ENCODE measurements around the gene MLLT1. TPM values are rescaled to one million over a fixed set of nuclear protein-coding genes. Genes with fewer than 3 reads are reported as not detected.

Gene MLLT1
- total RNA-seq, 4 donors from 2014 or later = 16.9 to 25.8 (median 24.3) TPM

DNA sequence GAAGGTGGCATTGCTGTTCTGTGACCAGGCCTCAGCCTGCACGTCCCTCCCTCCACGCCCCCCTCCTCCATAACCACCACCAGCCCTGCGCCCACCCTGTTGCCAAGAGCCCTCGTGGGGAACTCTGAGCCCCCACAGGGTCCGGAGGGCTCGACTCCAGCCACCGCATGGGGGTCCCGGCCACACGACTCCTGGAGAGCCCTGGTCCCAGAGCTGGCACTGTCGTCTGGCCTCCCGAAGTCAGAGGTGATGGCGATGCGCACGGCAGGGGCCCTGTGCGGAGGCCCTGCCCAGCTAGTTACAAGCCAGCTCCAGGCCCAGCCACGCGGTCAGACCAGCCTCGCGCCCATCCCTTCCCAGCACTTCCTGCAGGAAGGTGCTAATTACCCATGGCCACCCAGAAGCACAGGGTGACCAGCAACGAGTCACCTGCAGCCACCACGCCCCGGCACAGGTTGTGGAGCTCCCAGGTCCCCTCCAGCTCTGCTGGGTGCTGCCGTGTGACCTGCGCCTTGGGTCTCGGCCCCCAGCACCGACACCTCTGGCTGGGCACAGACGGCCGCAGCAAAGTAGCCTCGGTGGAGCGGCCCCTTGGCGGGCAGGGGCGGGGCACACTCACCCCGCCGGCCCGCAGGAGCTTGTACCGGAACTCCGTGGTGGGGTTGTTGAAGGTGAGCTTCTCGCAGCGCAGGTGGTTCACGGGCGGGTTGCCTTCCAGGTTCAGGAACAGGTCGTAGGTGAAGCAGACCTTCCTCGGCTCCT lies 49.6 kb downstream of the MLLT1 start:
- no peak overlapping the region for H3K4me3 ChIP-seq (ENCODE audit: low read depth, poor library complexity, severe bottlenecking)
- intact Hi-C loops (cut with DNase I; ENCODE audit: low total_unique reads) = no loop called here
- WGBS, 2 donors = 92 to 95% methylated on average over 33 to 35 of the region's 43 CpGs

DNA sequence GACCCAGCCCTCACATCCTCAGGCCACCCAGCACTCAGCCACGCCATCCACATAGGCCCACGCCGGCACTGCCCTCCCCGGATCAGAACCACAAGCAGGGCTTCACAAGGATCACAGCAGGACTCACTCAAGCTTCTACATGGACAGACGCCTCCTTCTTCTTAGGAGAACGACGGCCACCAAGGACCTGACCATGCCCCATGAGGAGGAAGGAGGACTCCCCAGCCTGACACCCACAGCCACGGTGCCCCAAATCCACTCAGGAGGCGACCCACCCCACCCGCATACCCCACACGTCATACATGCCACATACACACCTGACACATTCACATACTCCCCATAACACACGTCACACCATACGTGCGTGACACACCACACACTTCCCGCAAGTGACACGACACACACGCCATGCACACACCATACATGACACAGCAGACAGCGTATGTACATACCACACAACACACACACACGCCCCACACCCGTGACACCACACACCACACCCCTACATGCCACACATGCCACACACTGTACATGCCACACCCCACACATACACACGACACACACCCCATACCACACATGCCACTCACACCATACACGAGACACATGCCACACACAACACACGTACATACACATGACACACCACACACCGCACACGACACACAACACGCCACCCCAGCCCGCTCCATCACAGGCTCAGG lies 50.4 kb downstream of the MLLT1 start:
- intact Hi-C loops (cut with DNase I; ENCODE audit: low total_unique reads) = no loop called here
- H3K4me3 ChIP-seq (ENCODE audit: low read depth, poor library complexity, severe bottlenecking) = no peak overlapping the region
- no peak for DNase-seq (ENCODE audit: low spot score in 2 of 2)
- 84 to 89% methylated on average over 24 to 27 of the region's 27 CpGs for WGBS, 2 donors
- TF ChIP-seq, protein P1, sequence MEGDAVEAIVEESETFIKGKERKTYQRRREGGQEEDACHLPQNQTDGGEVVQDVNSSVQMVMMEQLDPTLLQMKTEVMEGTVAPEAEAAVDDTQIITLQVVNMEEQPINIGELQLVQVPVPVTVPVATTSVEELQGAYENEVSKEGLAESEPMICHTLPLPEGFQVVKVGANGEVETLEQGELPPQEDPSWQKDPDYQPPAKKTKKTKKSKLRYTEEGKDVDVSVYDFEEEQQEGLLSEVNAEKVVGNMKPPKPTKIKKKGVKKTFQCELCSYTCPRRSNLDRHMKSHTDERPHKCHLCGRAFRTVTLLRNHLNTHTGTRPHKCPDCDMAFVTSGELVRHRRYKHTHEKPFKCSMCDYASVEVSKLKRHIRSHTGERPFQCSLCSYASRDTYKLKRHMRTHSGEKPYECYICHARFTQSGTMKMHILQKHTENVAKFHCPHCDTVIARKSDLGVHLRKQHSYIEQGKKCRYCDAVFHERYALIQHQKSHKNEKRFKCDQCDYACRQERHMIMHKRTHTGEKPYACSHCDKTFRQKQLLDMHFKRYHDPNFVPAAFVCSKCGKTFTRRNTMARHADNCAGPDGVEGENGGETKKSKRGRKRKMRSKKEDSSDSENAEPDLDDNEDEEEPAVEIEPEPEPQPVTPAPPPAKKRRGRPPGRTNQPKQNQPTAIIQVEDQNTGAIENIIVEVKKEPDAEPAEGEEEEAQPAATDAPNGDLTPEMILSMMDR (IDR thresholded peaks at IDR 0.05) = no peak
- TF ChIP-seq POLR2A (IDR thresholded peaks at IDR 0.05) = no peak

More for the DNA sequence above, 49.6 kb downstream of the MLLT1 start:
- no peak for TF ChIP-seq POLR2A (IDR thresholded peaks at IDR 0.05)
- TF ChIP-seq, protein P1 (IDR thresholded peaks at IDR 0.05) = no peak
- no peak for DNase-seq (ENCODE audit: low spot score in 2 of 2)

DNA sequence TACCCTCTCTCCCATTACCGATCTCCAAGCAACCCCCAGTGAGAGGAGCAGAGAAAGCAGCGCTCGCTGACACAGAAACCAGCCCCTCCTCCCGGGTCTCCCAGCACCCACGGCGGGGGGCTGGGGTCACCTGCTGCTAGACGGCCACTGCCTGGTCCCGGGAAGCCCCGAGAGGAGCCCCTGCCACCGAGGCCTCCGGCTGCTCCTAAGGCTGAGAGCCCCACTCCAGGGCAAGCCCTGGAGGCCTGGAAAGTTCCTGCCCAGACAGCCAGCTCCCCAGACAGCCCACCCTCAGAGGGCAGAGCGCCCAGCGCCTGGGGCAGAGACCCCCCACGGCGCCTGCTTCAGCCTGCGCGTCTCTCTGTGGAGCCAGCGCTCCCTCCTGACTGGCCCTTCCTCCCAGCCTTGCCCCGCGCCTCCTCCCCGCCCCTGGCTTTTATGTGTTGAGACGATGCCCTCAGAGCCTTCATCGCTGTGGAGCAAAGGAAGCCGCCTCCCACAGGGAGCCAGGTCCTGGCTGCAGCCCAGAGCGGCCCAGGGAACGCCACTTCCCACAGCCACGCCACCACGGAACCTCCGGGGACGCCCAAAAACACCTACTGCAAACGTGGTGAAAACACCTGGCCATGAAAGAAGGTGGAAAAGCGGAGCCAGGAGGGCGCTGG lies 51.1 kb downstream of the MLLT1 start:
- H3K4me3 ChIP-seq (ENCODE audit: low read depth, poor library complexity, severe bottlenecking) = no peak overlapping the region
- intact Hi-C loops (cut with DNase I; ENCODE audit: low total_unique reads) = no loop called here
- no peak for TF ChIP-seq POLR2A (IDR thresholded peaks at IDR 0.05)
- TF ChIP-seq, protein P1 (IDR thresholded peaks at IDR 0.05) = no peak
- DNase-seq (ENCODE audit: low spot score in 2 of 2) = no peak
- WGBS, 2 donors = 66 to 69% methylated on average over 17 to 24 of the region's 33 CpGs

DNA sequence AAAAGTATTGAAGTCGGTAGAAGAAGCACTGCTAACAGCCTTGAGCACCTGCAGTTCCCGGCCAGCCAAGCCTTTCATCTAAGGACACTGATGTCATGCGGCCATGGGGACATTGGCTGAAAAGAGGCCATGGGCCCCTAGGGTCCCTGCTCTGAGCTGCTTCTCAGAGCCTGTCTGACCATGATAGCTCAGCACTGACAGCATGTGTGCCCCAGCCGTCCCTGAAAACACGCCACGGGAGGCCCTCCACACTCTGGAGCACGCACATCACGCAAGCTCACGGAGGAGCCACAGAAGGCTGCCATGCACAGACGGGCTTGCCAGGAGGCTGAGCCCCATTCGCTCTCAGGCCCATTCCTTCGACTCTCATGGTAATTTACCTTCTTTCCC lies 51.8 kb downstream of the MLLT1 start:
- TF ChIP-seq POLR2A (IDR thresholded peaks at IDR 0.05) = no peak
- TF ChIP-seq, protein P1 (IDR thresholded peaks at IDR 0.05) = no peak
- WGBS, 2 donors = 76 to 88% methylated on average over 12 of the region's 12 CpGs
- H3K4me3 ChIP-seq (ENCODE audit: low read depth, poor library complexity, severe bottlenecking) = no peak overlapping the region
- intact Hi-C loops (cut with DNase I; ENCODE audit: low total_unique reads) = no loop called here
- no peak for DNase-seq (ENCODE audit: low spot score in 2 of 2)

DNA sequence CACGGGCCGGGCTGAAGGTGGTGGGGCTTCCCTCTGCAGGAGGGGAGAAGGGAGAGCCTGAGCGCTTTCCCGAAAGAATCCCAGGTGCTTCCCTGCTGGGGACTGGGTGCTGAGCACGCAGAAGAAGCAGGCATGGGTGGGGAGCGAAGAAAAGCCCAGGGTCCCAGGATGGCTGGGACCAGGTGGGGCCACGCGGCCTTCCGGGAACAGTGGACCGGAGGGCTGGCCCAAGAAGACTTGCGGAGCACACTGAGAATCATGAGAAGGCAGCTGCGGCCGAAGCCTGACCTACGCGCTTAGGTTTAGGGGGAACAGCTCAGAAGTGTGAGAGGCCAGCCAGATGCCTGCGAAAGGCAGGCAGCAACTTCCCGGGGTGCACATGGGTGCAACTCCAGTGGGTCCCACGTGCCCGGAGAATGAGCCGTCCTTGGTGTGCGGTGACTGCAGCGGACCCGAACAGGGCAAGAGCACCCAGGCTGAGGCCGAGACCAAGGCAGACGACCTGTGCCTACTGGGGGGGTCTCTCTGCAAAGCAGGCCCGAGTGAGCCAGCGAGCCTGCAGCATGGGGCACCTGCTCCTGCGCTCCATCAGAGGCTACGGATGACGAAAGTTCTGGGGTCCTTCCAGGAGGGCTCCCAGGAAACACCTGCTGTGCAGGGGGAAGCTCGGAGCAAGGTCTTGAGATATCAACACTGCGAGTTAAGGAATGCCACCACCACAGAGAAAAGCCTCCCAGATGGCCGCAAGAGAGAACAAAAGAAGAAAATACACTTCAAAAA lies 52.4 kb downstream of the MLLT1 start:
- no peak overlapping the region for H3K4me3 ChIP-seq (ENCODE audit: low read depth, poor library complexity, severe bottlenecking)
- no peak for TF ChIP-seq POLR2A (IDR thresholded peaks at IDR 0.05)
- TF ChIP-seq, protein P1 (IDR thresholded peaks at IDR 0.05) = no peak
- DNase-seq (ENCODE audit: low spot score in 2 of 2) = no peak
- intact Hi-C loops (cut with DNase I; ENCODE audit: low total_unique reads) = no loop called here
- 88 to 94% methylated on average over 33 of the region's 33 CpGs for WGBS, 2 donors

Data from lower leg skin (tissue), 4 donors.